OCI-LY7 (cell line): ENCODE data around the gene ASAP3. TPM values are rescaled to one million over a fixed set of nuclear protein-coding genes. Genes with fewer than 3 reads are reported as not detected.

Experiments
- BruUV-seq: library from RNA; stranded (reverse); fragments of 400-500 nt; replicated peaks from 2 replicates; lab custom pipeline; 2021; lab: Mats Ljungman, UMichigan
- CTCF ChIA-PET: fragments of 300-600 bp; sonication (Branson Sonifier 250); formaldehyde crosslinking; loops from one replicate; lab custom pipeline; 2022; ENCODE audit warnings: antibody characterized with exemption; ENCODE audit not compliant: unreplicated experiment; lab: Charles Lee
- POLR2A ChIA-PET: fragments of 300-600 bp; sonication (Branson Sonifier 250); formaldehyde crosslinking; loops from one replicate; lab custom pipeline; 2022; ENCODE audit warnings: antibody characterized with exemption; lab: Charles Lee
- DNase-seq: peaks from one replicate; pipeline ENCODE4 v3.0.0-alpha.2; 2015; ENCODE audit warnings: low spot score
- H2AFZ ChIP-seq: fragments of 200-600 bp; sonication (generic), shearing (Covaris generic); 2 replicates; pipeline ENCODE4 v1.6.1; 2014; ENCODE audit warnings: mild to moderate bottlenecking, antibody characterized with exemption, low read length, moderate library complexity
- H3K27ac ChIP-seq: fragments of 200-600 bp; sonication (generic); 2 replicates; pipeline ENCODE4 v1.5.1; 2014; ENCODE audit warnings: mixed run types, low read depth, mild to moderate bottlenecking, moderate library complexity, low read length, inconsistent platforms; ENCODE audit not compliant: poor library complexity, severe bottlenecking
- H3K36me3 ChIP-seq: fragments of 200-600 bp; sonication (generic); 2 replicates; pipeline ENCODE4 v1.6.1; 2014; ENCODE audit warnings: mild to moderate bottlenecking, antibody characterized with exemption, low read length, moderate library complexity, mixed read lengths; ENCODE audit not compliant: insufficient read depth
- H3K4me1 ChIP-seq: fragments of 200-600 bp; sonication (generic); 2 replicates; pipeline ENCODE4 v1.5.1; 2014; ENCODE audit warnings: mild to moderate bottlenecking, low read length; ENCODE audit not compliant: insufficient read depth, poor library complexity, severe bottlenecking
- H3K4me2 ChIP-seq: fragments of 200-600 bp; sonication (generic); 2 replicates; pipeline ENCODE4 v1.6.1; 2014; ENCODE audit warnings: mild to moderate bottlenecking, low read length
- H3K4me3 ChIP-seq: fragments of 200-600 bp; sonication (generic); 2 replicates; pipeline ENCODE4 v1.5.1; 2014; ENCODE audit warnings: mild to moderate bottlenecking, low read depth, low read length; ENCODE audit not compliant: poor library complexity, severe bottlenecking
- H3K79me2 ChIP-seq: fragments of 200-600 bp; sonication (generic); 2 replicates; pipeline ENCODE4 v1.6.1; 2016; ENCODE audit warnings: low read depth, mild to moderate bottlenecking, low read length, moderate library complexity, mixed read lengths; ENCODE audit not compliant: insufficient read depth
- H3K9me2 ChIP-seq: fragments of 200-600 bp; sonication (generic); 2 replicates; pipeline ENCODE4 v1.6.1; 2016; ENCODE audit warnings: mild to moderate bottlenecking, low read length, mixed read lengths; ENCODE audit not compliant: insufficient read depth
- H3K9me3 ChIP-seq: fragments of 200-600 bp; sonication (generic); 2 replicates; pipeline ENCODE4 v1.6.1; 2014; ENCODE audit warnings: mild to moderate bottlenecking, mixed run types, low read length, mixed read lengths
- H4K20me1 ChIP-seq: fragments of 200-600 bp; sonication (generic); 2 replicates; pipeline ENCODE4 v1.6.1; 2014; ENCODE audit warnings: mild to moderate bottlenecking, antibody characterized with exemption, low read length, moderate library complexity, mixed read lengths; ENCODE audit not compliant: insufficient read depth
- EZH2phosphoT487 ChIP-seq: fragments of 200-600 bp; sonication (generic); IDR thresholded peaks from 2 replicates; pipeline ENCODE4 v1.6.1; 2018; ENCODE audit warnings: low read depth, borderline replicate concordance, mild to moderate bottlenecking, mixed run types, antibody characterized with exemption, low read length, moderate library complexity, mixed read lengths
- intact Hi-C: fragments of 100-400 bp; cut with micrococcal nuclease; formaldehyde crosslinking; loops from one replicate; pipeline ENCODE4 v1.10.0; 2022; ENCODE audit not compliant: unreplicated experiment
- total RNA-seq, 2 experiments: library from RNA; depleted of rRNA in 1 of 2; stranded (reverse); fragments of >200 nt in 1 of 2; shearing (Covaris generic) in 1 of 2; gene quantifications; 2 replicates each; pipeline ENCODE4 v1.2.3, GENCODE V29; 2014 to 2022
- TF ChIP-seq, protein P1 (sequence below): fragments of 200-600 bp; sonication (generic); conservative IDR thresholded peaks from 2 replicates; pipeline ENCODE4 v1.5.1; 2014; ENCODE audit warnings: mild to moderate bottlenecking, antibody characterized with exemption, low read length, moderate library complexity, mixed read lengths

The ASAP3 gene
- total RNA-seq, 2 experiments from 2014 or later, result 5.9 to 14.9 TPM

DNA sequence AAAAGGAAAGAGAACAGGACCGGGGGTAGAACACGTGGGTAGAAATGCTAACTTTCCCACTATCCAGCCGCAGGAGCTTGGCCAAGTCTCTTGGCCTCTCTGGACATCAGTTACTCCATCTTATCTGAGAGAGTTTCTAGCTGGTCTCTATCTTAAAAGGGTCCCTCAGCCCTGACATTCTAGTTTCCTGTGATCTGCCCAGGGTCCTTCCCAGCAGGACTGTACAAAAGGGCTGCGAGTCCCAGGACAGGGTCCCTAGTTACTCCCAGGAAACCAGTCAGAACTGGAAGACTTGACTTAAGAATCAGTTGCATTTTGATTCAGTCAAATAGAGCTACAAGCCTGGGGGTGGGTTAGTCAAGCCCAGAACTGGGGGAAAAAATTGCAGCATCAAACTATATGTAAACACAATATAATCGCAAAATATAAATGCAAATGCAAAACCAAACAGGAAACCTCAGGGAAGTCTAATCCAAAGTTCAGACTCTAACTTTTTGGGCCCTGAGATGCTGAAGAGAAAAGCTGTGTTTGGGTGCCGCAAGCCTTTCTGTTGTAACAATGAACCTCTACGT, 2.9 kb downstream of the ASAP3 start:
- H3K4me1 ChIP-seq, result peaks cover 49% of the 10 kb centered on the region
- H3K79me2 ChIP-seq, result no peaks in the 10 kb centered on the region
- no peaks in the 10 kb centered on the region for H4K20me1 ChIP-seq
- peak overlapping the region; percentile 53; the same call in 1 of the 2 replicates for H2AFZ ChIP-seq
- no peaks in the 10 kb centered on the region for H3K9me2 ChIP-seq
- peak overlapping the region; percentile 40 for H3K4me3 ChIP-seq
- peak overlapping the region; percentile 68 for H3K4me2 ChIP-seq
- intact Hi-C loops, result loop anchor here (5.0 kb wide), 2 partner anchors 56 to 464 kb away; partner anchors contain the start of genes KDM1A and TEX46
- H3K36me3 ChIP-seq, result no peaks in the 10 kb centered on the region
- TF ChIP-seq, protein P1, sequence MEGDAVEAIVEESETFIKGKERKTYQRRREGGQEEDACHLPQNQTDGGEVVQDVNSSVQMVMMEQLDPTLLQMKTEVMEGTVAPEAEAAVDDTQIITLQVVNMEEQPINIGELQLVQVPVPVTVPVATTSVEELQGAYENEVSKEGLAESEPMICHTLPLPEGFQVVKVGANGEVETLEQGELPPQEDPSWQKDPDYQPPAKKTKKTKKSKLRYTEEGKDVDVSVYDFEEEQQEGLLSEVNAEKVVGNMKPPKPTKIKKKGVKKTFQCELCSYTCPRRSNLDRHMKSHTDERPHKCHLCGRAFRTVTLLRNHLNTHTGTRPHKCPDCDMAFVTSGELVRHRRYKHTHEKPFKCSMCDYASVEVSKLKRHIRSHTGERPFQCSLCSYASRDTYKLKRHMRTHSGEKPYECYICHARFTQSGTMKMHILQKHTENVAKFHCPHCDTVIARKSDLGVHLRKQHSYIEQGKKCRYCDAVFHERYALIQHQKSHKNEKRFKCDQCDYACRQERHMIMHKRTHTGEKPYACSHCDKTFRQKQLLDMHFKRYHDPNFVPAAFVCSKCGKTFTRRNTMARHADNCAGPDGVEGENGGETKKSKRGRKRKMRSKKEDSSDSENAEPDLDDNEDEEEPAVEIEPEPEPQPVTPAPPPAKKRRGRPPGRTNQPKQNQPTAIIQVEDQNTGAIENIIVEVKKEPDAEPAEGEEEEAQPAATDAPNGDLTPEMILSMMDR, result no peak
- TF ChIP-seq EZH2phosphoT487, result no peak
- ChIA-PET POLR2A (interaction anchor here (1.6 kb wide), 1 partner anchor 35 kb away, joined by 3 read pairs; no protein-coding TSS in a partner anchor), CTCF (interaction anchor here (0.6 kb wide), 1 partner anchor 291 kb away, joined by 3 read pairs; no protein-coding TSS in a partner anchor)
- H3K27ac ChIP-seq, result peak overlapping the region; percentile 4
- no peak for DNase-seq
- no TSS peak for BruUV-seq
- no peaks in the 10 kb centered on the region for H3K9me3 ChIP-seq

DNA sequence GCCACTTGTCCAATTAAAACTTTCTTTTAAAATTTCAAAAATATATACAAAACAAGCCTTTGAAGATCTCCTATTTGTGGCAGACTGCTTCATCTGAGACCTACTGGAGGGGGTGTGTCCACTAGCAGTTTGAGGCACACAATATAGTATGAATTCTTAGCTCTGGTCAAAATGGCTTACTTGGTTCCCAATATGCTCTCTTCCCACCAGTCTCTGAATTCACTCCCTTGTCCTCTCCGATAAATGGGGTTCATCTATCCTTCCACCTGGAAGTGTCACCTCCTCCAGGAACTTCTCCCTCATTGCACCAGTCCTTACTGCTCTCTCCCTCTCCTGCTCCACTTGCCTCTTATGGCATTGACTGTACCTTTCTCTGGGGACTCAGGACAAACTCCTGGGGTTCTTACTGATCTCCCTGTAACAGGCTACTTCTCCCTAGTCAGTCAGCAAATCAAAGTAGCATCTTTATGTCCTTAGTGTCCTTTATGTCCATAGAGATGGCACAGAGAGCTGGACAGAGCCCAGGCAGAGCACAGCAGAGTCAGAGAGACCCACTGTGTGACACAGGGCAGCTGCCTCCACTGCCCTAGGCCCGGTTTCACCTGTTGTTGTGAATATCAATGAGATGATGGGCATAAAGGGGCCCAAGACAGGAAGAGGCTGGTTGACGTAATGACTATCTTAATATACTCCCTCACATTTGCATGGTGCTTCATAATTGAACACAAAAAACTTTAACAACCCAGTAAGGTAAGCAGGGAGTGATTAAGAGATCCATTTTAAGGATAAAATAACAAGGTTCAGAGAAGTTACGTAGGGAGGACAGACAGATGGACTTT, 3.6 kb downstream of the ASAP3 start:
- Histone ChIP-seq H2AFZ (peak overlapping the region; percentile 53; the same call in 1 of the 2 replicates), H3K9me3 (no peaks in the 10 kb centered on the region), H3K4me3 (peak overlapping the region; percentile 40), H3K9me2 (no peaks in the 10 kb centered on the region), H3K27ac (peak overlapping the region; percentile 4), H4K20me1 (no peaks in the 10 kb centered on the region), H3K4me1 (peaks cover 42% of the 10 kb centered on the region), H3K4me2 (peak overlapping the region; percentile 68), H3K36me3 (no peaks in the 10 kb centered on the region), H3K79me2 (no peaks in the 10 kb centered on the region)
- intact Hi-C loops, result loop anchor here (5.0 kb wide), 2 partner anchors 57 to 463 kb away; partner anchors contain the start of genes KDM1A and TEX46
- ChIA-PET POLR2A (interaction anchor here (1.6 kb wide), 1 partner anchor 35 kb away, joined by 3 read pairs; no protein-coding TSS in a partner anchor), CTCF (no interaction called here)
- DNase-seq, result peak; percentile 60
- BruUV-seq, result no TSS peak
- TF ChIP-seq, protein P1, result no peak
- TF ChIP-seq EZH2phosphoT487, result no peak
